Psoas muscle (tissue), 8 donors: ENCODE data around the gene CD247. TPM values are rescaled to one million over a fixed set of nuclear protein-coding genes. Genes with fewer than 3 reads are reported as not detected.

Experiments used
- ATAC-seq, 4 donors: fragments of 200-7000 bp; cut with Tn5 transposase; one replicate each; pipeline ENCODE4 v1.9.1; 2020; ENCODE audit warnings: moderate library complexity in 3 of 4, mild to moderate bottlenecking in 2 of 4
- DNase-seq, 2 donors: peaks; one replicate each; pipeline ENCODE4 v3.0.0-alpha.2; 2020
- H3K27ac ChIP-seq: fragments of 200-600 bp; one replicate; pipeline ENCODE4 v1.8.0; 2022
- H3K27me3 ChIP-seq, 3 donors: fragments of 200-600 bp in 1 of 3; one replicate each; pipeline versions ENCODE4 v1.6.1 to v1.8.0; 2013 to 2022; ENCODE audit warnings: low read length in 2 of 3, mild to moderate bottlenecking in 2 of 3, moderate library complexity in 1 of 3; ENCODE audit not compliant: insufficient read depth in 3 of 3
- H3K36me3 ChIP-seq, 2 donors: fragments of 200-600 bp in 1 of 2; one replicate each; pipeline versions ENCODE4 v1.6.1 to v1.8.0; 2013 to 2022; ENCODE audit warnings: low read depth in 1 of 2, mild to moderate bottlenecking in 1 of 2, moderate library complexity in 1 of 2; ENCODE audit not compliant: insufficient read depth in 1 of 2
- H3K4me1 ChIP-seq: fragments of 200-600 bp; one replicate; pipeline ENCODE4 v1.8.0; 2022
- H3K4me3 ChIP-seq: fragments of 200-600 bp; one replicate; pipeline ENCODE4 v1.8.0; 2022; ENCODE audit warnings: mild to moderate bottlenecking
- H3K9me3 ChIP-seq: fragments of 200-600 bp; one replicate; pipeline ENCODE4 v1.8.0; 2022
- WGBS, 3 donors: extraction: QIAGEN DNeasy Blood & Tissue Kit; methylation state at CpG; one replicate each; pipeline versions ENCODE4 v1.1.6 to v1.1.7; 2013; 5-methylcytosine and 5-hydroxymethylcytosine counted together
- intact Hi-C, 2 donors: fragments of 100-400 bp; cut with DNase I; formaldehyde crosslinking; loops; one replicate each; pipeline versions ENCODE4 v1.11.0 to v1.14.2; 2022
- polyA plus RNA-seq, 3 donors: library from polyadenylated mRNA; stranded (reverse); fragments of 200-250 nt; gene quantifications; one replicate each; pipeline ENCODE4 v1.2.3, GENCODE V29; 2013
- total RNA-seq, 4 donors: library from RNA; stranded (reverse); fragmentation: NEBNext Ultra II Directional in 2 of 4; extraction: Animal tissue kit (Norgen Biotek cat#: 25700) in 2 of 4; gene quantifications; one replicate each; pipeline versions ENCODE4 v1.2.1 to v1.2.4, GENCODE V29; 2021 to 2023
- TF ChIP-seq, protein P1 (sequence below): fragments of 200-600 bp; IDR thresholded peaks from one replicate; pipeline ENCODE4 v1.8.0; 2022; ENCODE audit warnings: antibody characterized with exemption
- donor health status: healthy with polysubstance abuse.
- donor health status: DM: no; HTN: no; CAD: no; lungs with moderate emphysema.
- donor health status: Bipolar disorder and iron deficiency.
- donor health status: healthy.
- donor health status: DM: yes; HTN: yes; CAD: no.
- donor health status: DM: no; HTN: no; CAD: no.
- donor health status: DM: no; HTN: no; CAD: no.
- donor health status: DM: yes; HTN: yes; CAD: no.

CD247 gene
- total and polyA plus RNA-seq, 7 donors = 0.18 to 1.9 (median 0.65) TPM

DNA sequence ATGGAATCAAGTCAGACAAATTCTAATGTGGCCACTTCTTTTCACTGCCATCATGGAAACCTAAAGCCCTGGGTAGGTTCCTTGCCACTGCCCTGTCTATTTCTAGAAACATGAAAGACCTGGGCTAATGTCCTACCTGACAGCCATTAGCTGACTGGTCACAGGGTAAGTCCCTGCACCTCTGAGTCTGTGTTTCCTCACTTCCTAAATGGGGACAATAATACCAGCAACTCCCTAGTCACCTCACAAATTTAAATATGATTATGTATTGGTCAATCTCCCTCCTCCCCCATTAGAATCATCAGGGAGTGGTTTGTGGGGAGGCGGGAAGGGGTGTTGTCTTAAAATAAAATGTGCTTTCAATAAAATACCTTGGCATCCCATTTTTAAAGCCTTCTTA lies 33.0 kb upstream of the CD247 start:
- peak in 1 of 4 donors; percentile 23 for ATAC-seq
- Histone ChIP-seq H3K27me3 (no peaks in the 10 kb centered on the region), H3K27ac (peak overlapping the region; percentile 92), H3K4me3 (peak overlapping the region; percentile 92), H3K9me3 (no peaks in the 10 kb centered on the region), H3K36me3 (peaks cover 0 to 16% of the 10 kb centered on the region in 2 donors), H3K4me1 (peaks cover 56% of the 10 kb centered on the region)
- 96 to 100% (median 97%) methylated on average over 1 of the region's 1 CpG for WGBS, 3 donors
- TF ChIP-seq, protein P1, sequence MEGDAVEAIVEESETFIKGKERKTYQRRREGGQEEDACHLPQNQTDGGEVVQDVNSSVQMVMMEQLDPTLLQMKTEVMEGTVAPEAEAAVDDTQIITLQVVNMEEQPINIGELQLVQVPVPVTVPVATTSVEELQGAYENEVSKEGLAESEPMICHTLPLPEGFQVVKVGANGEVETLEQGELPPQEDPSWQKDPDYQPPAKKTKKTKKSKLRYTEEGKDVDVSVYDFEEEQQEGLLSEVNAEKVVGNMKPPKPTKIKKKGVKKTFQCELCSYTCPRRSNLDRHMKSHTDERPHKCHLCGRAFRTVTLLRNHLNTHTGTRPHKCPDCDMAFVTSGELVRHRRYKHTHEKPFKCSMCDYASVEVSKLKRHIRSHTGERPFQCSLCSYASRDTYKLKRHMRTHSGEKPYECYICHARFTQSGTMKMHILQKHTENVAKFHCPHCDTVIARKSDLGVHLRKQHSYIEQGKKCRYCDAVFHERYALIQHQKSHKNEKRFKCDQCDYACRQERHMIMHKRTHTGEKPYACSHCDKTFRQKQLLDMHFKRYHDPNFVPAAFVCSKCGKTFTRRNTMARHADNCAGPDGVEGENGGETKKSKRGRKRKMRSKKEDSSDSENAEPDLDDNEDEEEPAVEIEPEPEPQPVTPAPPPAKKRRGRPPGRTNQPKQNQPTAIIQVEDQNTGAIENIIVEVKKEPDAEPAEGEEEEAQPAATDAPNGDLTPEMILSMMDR = no peak
- intact Hi-C loops = no loop called here
- DNase-seq = no peak

DNA sequence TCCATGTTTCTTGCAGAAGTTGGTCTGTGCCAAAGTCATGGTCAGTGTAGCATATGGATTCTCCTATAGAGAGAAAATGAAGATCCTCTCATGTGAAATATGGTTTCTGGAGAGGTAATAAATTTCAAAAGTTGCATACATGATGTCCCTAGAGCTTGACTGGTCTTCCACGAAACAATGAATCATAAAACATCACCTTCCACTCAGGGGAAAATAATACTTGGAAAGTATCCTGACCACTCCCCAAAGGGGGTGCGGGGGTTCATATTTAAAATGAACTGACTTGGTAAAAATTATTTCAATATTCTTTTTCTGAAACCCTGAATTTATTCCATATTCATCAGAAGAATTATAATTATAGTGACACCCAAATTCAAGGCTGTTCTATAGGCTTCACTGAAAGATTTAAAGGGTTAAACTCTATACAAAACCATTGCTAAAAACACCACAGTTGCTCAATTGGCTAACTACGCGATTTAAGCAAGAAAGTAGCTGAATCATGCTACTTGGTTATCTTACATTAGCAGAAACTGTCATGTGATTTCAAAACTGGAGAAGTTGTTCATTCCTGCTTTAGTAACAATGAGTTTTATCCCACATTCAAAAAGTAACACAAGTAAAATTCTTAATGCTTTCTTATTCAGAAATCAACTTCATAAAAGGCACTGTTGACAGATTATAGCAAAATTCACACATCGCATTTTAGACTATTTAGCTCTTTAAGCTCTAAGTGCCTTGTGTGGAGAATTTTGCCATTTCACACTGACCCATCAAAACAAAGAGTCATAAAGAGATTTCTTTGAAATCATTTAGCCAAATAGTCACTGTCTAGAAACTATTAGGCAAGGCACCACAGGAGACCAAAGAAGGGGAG lies 30.0 kb upstream of the CD247 start:
- Histone ChIP-seq H3K27ac (peak overlapping the region; percentile 66), H3K27me3 (no peaks in the 10 kb centered on the region), H3K9me3 (no peaks in the 10 kb centered on the region), H3K4me3 (no peak overlapping the region), H3K36me3 (peaks cover 0 to 46% of the 10 kb centered on the region in 2 donors), H3K4me1 (peaks cover 41% of the 10 kb centered on the region)
- ATAC-seq (no peak), DNase-seq (no peak)
- WGBS, 3 donors = 64 to 74% (median 66%) methylated on average over 5 of the region's 5 CpGs
- intact Hi-C loops = loop anchor here in 1 of 2 donors (5.0 kb wide), 1 partner anchor 281 kb away; no protein-coding TSS in a partner anchor
- TF ChIP-seq, protein P1 = no peak

DNA sequence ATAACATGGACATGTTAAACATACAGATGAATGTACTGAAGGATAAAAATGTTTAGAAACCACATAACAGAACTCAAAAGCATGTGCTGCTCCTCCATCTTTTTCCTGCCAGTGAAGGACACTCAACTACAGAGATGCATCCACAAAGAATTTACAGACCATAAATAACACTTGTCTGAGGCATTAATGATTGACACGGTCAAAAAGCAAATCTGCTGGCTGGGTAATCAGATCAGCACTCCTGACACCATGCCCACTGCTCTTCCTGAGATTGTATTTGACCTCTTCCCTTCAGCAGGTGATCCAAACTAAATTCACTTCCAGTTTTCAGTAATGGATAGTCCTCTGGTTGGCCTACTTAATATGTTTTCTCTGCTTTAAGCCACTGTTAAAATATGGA lies 28.6 kb upstream of the CD247 start:
- H3K27ac ChIP-seq = peak overlapping the region; percentile 75
- TF ChIP-seq, protein P1 = no peak
- peaks cover 31% of the 10 kb centered on the region for H3K4me1 ChIP-seq
- intact Hi-C loops = loop anchor here in 1 of 2 donors (5.0 kb wide), 1 partner anchor 280 kb away; no protein-coding TSS in a partner anchor
- ATAC-seq (peak in 3 of 4 donors; percentile 39 to 63 (median 46)), DNase-seq (no peak)
- H3K27me3 ChIP-seq = no peaks in the 10 kb centered on the region
- no peaks in the 10 kb centered on the region for H3K9me3 ChIP-seq
- H3K36me3 ChIP-seq = peaks cover 0 to 56% of the 10 kb centered on the region in 2 donors
- H3K4me3 ChIP-seq = no peak overlapping the region
- 22 to 29% (median 24%) methylated on average over 1 of the region's 1 CpG for WGBS, 3 donors

DNA sequence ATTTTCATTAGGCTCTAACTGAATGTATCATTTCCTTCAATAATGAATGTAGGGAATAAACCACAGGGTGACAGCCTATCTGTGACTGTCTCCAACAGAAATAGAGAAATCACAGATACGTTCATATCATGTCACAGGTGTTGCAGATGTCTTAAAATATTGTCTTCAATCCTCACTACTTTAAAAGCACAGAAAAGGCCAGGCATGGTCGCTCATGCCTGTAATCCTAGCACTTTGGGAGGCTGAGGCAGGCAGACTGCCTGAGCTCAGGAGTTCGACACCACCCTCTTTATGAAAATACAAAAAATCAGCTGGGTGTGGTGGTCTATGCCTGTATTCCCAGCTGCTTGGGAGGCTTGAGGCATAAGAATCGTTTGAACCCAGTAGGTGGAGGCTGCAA lies 27.0 kb upstream of the CD247 start:
- WGBS, 3 donors = 65 to 88% (median 79%) methylated on average over 4 of the region's 4 CpGs
- no peak for ATAC-seq
- peaks cover 0 to 67% of the 10 kb centered on the region in 2 donors for H3K36me3 ChIP-seq
- TF ChIP-seq, protein P1 = no peak
- no peaks in the 10 kb centered on the region for H3K27me3 ChIP-seq
- no peaks in the 10 kb centered on the region for H3K9me3 ChIP-seq
- DNase-seq = no peak
- intact Hi-C loops = loop anchor here in 1 of 2 donors (5.0 kb wide), 1 partner anchor 278 kb away; no protein-coding TSS in a partner anchor
- H3K4me1 ChIP-seq = peaks cover 24% of the 10 kb centered on the region
- H3K4me3 ChIP-seq = no peak overlapping the region
- H3K27ac ChIP-seq = no peak overlapping the region
